Measurements from ENCODE around the gene MEIS2.

MEIS2 gene

DNA sequence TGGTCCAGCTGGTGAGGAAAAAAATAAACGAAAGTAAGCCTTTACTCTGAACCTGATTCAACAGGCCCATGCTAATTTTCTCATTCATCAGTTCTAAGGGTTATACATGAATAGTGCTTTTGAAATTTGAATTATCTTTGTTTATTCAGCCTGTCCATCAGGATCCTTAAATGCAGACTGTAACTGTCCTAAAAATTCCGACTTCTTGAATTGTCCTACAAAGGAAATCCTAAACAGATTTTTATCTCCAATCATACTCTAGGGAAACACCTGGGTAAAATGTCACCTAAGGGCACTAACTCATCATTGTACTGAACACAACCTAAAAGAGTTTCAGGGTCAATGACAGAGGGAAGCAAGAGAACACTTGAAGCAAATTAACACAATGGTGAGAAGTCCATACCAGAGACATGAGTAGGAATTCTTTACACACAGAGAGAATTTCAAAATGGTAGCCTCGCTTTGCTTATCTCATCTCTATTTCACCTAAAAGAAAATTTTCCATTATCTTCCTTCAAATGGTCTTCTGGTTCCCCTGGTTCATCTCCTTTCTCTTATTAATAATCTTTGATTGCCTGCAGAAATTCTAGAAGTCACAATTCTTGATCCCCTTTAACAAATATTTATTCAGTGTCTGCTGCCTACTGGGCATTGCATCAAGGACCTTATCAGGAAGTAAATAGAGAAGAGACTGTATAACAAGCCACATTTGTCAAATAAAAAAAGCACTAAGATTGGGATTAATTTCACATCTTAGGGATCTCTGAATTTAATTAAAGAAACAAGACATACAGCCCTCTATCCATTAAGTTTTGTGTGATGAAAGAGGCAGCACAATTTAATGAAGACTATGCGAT, 182.7 kb downstream of the MEIS2 start:
- no peak for DNase-seq

DNA sequence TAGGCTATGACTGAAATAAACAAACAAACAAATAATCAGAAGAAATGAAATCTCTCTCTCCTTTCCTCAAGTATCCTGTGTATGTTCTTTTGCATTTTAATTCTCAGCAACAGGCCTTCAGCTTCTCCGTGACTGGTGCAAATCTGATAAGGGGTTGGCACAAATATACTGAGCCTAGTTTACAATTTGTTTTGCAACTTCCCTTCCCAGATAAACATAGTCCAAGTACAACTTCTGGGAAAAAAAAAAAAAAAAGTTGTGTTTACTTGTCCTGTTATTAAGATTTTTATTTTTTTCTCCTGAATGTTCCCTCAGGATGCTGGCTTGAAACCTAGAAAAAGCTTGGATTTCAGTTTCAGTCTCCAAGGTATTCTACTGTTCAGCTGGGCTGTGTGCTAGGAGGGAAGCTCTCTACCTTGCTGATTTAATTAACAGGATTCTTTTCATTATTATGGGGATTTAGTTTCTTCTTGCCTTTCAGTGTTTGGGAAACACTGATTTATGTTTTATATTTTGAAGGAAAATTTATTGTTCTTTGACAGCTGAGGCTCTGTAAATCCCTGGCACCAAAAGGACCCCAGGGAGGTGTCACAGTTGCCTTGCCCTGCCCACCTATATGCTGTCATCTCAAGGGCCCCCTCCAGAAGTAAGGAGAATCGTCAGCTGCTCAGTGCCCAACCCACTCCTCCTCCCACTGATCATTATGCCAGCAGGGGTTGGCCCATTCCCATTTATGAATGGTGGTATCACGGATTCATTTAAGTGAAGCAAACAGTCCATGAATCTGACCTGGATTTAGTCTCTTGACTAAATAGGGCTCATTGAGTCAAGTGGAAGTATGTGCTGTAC, 185.2 kb downstream of the MEIS2 start:
- no peak for DNase-seq

- no peak for DNase-seq
These were observed 185.9 kb downstream of the MEIS2 start for GRCh38 chr15:36914466-36914865.

GRCh38 chr15:36912311-36912712, 188.0 kb downstream of the MEIS2 start:
- no peak for DNase-seq

- DNase-seq = peak; percentile 36
These were observed 188.9 kb downstream of the MEIS2 start for GRCh38 chr15:36911322-36911944.

DNA sequence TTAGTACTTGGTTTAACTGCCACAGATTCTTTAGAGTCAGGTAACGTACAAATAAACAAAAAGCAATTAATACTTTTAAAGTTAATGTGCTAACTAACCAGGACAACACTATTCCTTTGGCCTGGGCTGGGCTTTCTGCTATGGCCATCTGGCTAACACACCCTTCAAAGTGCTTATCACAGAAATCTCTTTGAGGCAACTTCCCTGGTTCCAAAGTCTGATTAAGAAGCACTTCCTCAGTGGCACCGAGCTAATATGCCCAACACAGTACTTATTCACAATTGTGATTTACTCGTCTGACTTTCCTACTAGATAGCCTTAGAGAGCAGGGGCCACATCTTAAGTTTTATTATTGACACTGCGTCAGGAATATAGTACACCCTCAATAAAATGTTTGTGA, 191.4 kb downstream of the MEIS2 start:
- no peak for DNase-seq

DNA sequence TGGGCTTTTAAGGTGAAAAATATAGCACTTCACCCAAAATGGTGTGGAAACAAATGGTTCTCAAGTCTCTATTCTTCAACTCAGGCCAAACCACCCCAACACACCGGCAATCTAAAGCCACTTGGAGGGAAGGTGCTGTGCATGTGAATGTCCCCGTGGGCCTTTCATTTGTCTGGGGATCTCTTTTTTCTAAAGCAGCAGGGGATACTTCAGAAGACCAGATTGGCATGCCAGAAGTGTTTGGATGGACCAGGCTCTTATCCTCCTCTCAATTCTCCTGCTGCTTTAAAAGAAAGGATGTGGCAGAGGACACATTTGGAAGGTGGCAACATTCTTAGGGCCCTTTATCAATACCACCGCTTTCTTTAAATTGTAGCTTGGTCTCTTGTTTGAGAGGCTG, 193.1 kb downstream of the MEIS2 start:
- no peak for DNase-seq

GRCh38 chr15:36905908-36906307, 194.4 kb downstream of the MEIS2 start:
- DNase-seq = no peak

- no peak for DNase-seq
These were observed 195.6 kb downstream of the MEIS2 start for GRCh38 chr15:36904715-36905114.

GRCh38 chr15:36903922-36904556, 196.3 kb downstream of the MEIS2 start:
- DNase-seq = no peak

- DNase-seq = no peak
These were observed 197.2 kb downstream of the MEIS2 start for GRCh38 chr15:36903195-36903594.

- no peak for DNase-seq
These were observed 199.3 kb downstream of the MEIS2 start for GRCh38 chr15:36901012-36901411.

DNA sequence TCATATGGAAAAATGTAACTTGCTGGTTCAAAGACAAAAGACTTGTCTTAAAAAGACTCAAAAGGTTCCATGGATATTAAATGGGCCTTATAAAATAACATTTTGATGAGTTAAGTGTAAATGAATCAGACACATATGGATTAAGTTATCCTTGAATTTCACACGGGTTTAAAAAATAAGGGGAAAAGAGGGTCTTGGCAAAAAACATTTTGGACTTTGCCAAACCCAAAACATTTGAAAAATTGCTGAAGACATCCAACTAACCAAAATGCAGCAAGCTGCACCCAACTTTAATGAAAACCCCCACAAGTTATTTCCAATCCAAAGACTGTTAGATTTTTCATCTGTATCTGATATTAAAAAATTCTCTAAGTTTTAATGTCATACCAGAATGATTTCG, 200.7 kb downstream of the MEIS2 start:
- no peak for DNase-seq

DNA sequence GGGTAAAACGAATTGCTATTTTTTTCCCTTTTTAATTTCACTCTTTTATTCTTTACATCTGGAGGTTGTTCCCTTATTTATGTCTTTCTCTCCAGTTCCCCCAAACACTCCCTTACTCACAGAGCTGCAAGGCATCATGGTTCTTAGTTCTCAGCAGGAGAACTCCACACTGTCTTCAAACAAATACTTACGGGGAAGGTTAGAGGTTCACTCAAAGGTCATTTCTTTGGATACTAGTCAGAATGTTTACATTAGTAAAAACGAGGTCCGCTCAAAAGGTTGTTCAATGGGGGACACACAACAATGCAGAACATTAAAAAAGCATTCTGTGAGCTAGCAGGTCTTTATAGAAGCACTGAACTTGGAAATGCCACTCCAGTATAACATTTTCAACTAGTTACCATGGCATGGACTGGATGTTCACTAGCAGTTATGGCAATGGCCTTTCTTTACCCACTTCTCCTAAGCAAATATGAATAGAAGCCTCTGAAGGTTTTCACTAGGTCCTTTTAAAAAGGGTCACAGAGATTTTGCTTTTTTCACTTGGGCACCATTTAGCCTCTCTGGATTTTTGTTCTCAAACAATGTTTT, 201.7 kb downstream of the MEIS2 start:
- DNase-seq = no peak

GRCh38 chr15:36897834-36898233, 202.5 kb downstream of the MEIS2 start:
- DNase-seq = no peak

DNA sequence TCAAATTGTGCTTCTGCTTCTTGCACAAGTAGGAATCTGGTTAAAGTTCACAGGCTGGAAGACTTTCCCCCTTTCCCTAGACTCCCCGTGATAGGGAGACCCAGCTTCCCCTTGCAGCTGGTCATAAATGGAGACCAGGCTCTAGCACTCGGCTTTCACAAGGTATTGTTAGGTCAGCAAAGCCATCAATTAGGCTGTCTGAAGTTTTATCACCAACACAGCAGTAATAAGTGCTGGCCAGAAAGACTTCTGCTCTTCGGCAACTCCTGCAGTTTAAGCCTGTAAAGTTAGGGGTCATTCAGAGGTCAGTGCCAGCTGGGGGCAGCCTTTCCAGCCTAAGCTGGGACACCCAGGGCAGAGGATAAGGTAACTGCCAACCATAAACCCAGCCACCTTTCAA, 203.4 kb downstream of the MEIS2 start:
- no peak for DNase-seq

DNA sequence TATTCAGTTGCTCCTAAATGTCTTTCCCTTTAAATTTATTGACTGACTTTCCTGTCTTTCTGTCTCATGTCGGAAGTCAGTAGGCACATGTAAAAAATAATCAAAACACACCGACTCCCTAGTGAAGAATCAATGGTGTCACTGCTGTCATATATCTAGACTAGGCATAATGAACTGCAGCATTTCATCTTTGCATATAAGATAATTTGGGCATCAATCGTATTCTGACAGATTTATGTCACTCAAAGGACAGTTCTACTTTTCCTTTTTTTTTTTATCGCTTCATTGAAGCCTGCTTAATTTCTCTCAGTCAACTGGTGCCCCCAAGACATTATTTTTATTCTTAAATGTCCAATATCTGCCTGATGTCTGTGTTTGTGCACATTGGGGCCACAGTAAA, 206.3 kb downstream of the MEIS2 start:
- no peak for DNase-seq

DNA sequence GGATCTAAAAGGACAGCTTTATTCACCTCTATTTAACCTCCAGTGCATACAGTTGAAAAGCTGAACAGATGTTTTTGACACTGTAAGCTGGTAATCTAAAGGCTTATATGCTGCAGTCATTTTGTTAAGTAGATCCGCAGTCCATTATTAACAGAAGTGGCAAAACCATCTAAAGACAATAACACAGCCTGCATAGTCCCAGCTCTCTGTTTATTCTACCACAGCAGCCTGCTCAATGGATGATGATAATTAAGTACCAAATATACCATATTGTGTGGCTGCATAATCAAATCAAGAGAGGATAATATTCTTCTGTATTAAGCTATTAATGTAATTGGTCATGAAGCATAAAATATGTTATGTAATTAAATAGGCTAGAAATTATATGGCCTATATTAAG, 207.1 kb downstream of the MEIS2 start:
- no peak for DNase-seq

DNA sequence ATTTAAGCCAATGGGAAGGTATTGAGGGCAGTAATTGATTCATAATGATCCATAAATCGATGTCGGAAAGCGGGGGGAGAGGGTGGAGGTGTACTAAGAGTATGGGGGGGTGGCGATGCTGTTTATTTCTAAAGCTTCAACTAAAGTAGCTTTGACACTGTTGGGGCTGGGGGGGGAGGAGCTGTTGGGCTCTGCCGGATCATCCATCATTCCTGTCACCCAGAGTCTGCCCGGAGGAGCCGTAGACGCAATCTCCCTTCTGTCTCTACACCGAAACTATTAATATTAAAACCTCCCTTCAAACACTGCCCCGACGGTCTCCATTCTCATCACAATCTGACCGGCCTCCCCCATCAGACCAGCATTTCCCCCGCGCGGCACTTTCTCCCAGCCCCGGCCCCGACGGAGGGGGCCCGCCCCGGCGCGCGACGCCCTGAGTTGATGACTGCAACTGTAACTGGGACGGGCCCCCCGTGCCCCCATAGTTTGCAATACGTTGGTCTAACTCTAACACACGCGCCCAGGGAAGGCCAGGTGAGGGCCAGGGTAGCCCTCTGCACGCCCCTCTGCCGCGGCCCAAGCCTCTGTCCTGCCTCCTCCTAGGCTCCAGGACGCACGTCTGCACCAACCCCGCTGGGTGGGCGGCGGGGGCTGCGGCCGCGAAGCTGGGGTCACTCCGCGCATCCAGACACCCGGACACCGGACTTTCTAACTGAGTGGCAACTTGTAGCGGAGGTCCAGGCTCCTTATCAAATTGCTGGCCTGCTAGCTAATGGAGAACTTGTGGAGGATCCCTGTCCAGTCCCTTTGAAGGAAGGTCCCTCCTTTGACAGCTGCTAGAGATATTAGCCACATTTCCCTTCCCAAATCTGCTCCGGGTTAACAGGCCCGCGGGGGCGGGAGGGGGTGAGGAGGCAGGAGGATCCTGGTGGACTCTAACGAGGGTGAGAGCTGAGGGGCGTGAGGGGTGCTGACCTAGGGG, 212.0 kb downstream of the MEIS2 start:
- DNase-seq = no peak

DNA sequence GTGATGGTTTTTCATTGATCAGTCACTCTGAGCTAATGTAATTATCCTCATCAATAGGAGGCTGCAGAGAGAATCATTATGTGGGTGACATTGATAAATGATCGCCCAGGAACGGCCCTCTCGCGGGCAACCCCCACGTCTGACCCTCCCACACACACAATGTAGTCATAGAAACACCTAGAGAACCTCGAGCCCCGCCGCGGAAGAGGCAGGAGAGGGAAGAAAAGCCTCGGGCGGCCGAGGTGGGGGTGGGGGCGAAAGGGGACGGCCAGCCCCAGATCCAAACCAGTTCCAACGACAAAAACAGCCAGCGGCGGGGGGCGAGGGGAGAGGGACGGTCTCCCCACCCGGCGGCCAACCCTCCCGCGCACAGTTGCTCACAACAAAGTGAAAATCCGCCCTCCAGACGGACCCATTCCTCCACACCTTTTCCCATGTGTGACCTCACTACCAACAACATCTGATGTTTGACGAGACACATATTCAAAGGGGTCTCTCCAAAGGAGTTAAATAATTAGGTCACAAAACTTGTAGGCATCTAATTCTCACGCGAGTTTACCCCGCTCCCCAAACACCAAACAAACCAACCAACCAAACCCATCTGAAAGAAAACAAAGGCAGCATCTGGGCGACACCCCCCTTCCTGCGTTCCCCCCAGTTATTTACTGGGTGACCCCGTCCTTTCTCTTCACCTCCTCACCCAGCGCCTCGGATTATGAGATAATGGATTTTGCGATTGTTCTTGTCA, 213.0 kb downstream of the MEIS2 start:
- DNase-seq = peak; percentile 33

DNA sequence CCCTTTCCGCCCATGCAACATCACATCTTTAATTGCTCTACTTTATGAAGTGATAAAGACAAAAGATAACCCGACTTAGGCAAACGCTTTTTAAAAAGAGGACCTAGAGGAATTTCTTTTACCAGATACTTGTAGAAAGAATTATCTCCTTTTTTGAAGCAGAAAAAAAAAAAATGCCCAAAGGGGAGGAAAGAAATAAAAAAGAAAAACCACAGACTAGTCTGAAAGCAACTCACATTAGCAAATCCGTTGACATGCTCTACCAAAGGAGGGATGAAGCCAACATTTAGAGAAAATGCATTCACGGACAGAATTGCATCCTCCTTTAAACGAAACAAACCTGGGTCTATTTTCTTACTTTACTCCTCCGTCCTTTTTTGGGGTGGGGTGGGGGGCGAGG, 213.6 kb downstream of the MEIS2 start:
- no peak for DNase-seq

All from OCI-M1 (cell line).